22Rv1 (cell line): ENCODE results near the gene CBY2.

ENCODE experiments used
- ZFX ChIP-seq: fragments of 450-650 bp; IDR thresholded peaks from 2 replicates; pipeline ENCODE4 v1.6.1; 2017; ENCODE audit warnings: antibody characterized with exemption, borderline replicate concordance
- TF ChIP-seq, protein P1 (sequence below): fragments of 450-650 bp; IDR thresholded peaks from 2 replicates; pipeline ENCODE4 v1.5.1; 2017; ENCODE audit warnings: mild to moderate bottlenecking

DNA sequence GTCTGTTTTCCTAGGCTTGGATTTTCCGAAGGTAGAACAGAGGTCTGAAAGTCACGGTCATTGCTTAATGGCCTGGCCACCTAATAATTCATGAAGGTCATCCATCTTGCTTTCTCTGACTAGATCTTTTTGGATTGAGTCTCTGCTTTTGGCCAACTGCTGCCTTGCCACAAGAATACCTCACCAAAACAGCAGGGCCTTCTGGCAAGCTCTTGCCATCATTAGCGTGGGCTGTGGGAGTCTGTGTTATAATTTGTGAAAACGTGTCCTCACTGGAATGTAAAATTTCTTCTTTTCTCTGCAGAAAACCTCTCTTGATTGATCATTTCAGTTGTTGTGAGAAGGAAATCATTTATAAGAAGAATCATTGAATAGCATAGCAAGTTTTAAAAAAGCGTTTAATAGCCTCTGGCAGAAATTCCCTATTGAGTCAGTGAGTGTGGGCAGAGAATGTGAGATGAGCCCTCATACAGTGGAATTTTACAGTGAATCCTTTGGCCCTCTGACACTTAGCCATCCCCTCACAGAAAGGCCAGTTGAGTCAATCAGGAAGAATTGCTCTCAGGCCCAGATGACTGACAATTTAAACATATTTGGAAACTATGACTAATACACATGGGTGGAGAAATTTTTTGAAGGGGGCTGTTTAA is 43.4 kb upstream of the CBY2 start:
- TF ChIP-seq, protein P1, sequence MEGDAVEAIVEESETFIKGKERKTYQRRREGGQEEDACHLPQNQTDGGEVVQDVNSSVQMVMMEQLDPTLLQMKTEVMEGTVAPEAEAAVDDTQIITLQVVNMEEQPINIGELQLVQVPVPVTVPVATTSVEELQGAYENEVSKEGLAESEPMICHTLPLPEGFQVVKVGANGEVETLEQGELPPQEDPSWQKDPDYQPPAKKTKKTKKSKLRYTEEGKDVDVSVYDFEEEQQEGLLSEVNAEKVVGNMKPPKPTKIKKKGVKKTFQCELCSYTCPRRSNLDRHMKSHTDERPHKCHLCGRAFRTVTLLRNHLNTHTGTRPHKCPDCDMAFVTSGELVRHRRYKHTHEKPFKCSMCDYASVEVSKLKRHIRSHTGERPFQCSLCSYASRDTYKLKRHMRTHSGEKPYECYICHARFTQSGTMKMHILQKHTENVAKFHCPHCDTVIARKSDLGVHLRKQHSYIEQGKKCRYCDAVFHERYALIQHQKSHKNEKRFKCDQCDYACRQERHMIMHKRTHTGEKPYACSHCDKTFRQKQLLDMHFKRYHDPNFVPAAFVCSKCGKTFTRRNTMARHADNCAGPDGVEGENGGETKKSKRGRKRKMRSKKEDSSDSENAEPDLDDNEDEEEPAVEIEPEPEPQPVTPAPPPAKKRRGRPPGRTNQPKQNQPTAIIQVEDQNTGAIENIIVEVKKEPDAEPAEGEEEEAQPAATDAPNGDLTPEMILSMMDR: no peak
- TF ChIP-seq ZFX: no peak
